ENCODE data around the gene CYP4F22.
A peak's percentile ranks its signal among the peaks of the same experiment; 100 is the strongest.
"Not testable (repeated sequence)": the region's sequence is repeated elsewhere in the genome, so short reads cannot be mapped to it uniquely, and the experiment has no call there.

The CYP4F22 gene

DNA sequence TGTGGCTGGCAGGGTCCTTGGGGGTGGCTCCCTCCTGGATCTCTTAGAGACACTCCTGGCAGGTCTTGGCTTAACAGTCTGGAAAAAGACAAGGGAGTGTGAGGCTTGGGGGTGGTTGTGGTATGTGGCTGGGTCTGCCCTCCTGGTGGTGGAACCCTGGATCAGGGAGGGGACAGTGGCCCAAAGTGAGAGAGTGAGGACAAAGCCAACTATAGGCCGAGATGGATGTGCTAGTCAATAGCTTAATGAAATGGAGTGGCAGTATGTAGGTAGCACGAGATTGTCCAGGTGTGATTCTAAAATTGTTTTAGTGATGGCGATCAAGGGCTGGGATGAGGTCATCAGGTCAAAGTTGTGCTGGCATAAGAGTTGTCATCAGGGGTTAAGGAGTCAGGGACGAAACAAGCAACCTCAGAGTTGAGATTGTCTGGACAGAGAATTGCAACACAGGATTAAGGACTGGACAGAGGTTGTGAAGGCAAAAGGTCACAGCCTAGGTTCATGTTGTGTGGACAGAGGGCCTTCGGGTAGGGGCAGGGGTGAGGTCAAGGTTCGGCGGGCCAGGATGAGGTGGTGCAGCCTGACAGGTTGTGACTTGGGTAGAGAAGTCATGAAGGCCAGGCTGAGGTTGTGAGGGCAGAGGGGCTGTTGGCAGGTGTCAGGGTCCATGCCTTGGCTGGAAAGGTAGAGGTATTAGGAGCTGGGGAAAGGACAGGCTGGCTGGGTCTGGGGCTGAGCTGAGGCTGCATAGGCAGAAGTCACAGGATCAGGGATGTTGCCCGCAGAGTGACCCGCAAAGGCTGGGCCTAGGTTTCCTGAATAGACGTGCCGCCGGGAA lies 39.4 kb upstream of the CYP4F22 start:
- no peak for DNase-seq (ENCODE audit: low read depth, low spot score)
- Histone ChIP-seq H3K4me3 (ENCODE audit: insufficient read length, low read depth) (peak overlapping the region; percentile 69), H3K27me3 (ENCODE audit: insufficient read depth, insufficient read length) (peaks cover 52% of the 10 kb centered on the region), H3K36me3 (ENCODE audit: insufficient read depth, insufficient read length, low read length) (no peaks in the 10 kb centered on the region), H3K9ac (ENCODE audit: insufficient read length, low read depth) (no peak overlapping the region), H3K9me3 (ENCODE audit: insufficient read depth, low read length) (no peaks in the 10 kb centered on the region), H3K4me1 (ENCODE audit: insufficient read depth, insufficient read length) (peaks cover 3% of the 10 kb centered on the region)
- TF ChIP-seq YY1 (IDR thresholded peaks at IDR 0.05; ENCODE audit: insufficient read depth, insufficient read length) (no peak), ZNF274 (IDR thresholded peaks at IDR 0.05; ENCODE audit: low read depth, low read length) (no peak), SUZ12 (IDR thresholded peaks at IDR 0.05; ENCODE audit: extremely low read depth, insufficient read depth, insufficient read length) (no peak)

DNA sequence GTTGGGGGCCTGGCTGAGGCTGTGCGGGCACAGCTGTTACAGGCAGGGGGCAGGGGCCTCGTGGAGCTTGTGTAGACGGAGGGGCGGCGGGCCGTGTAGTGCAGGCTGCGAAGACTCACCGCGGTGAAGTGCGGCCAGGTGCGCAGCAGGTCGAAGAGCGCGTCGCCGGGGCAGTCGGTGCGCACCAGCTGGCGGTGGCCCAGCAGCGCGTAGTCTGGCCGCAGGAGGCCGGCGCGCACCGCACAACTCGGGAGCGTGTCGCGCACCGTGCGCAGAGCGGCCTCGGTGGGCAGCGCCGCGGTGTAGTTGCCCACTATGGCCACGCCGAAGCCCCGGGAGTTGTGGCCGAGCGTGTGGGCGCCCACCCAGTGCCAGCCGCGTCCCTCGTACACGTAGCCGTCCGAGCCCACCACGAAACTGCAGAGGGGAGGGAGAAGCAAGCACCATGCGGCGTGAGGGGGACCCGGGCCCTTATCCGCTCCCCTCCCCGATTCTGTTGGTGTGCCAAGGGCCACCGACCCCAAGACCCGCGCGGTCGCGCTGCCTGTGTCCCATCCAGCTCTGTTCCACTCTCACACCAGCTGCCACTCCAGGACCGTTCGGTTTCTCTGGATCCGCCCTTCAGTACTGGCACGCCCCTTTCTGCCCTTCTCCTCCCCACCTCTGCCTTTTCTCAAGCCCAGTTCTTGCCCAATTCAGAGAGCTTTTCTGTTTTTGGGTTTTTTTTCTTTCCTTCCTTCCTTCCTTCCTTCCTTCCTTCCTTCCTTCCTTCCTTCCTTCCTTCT lies 38.6 kb upstream of the CYP4F22 start:
- Histone ChIP-seq H3K9ac (ENCODE audit: insufficient read length, low read depth) (peak overlapping the region; percentile 82), H3K4me1 (ENCODE audit: insufficient read depth, insufficient read length) (peaks cover 3% of the 10 kb centered on the region), H3K36me3 (ENCODE audit: insufficient read depth, insufficient read length, low read length) (no peaks in the 10 kb centered on the region), H3K4me3 (ENCODE audit: insufficient read length, low read depth) (peak overlapping the region; percentile 69), H3K27me3 (ENCODE audit: insufficient read depth, insufficient read length) (peaks cover 52% of the 10 kb centered on the region), H3K9me3 (ENCODE audit: insufficient read depth, low read length) (no peaks in the 10 kb centered on the region)
- no peak for DNase-seq (ENCODE audit: low read depth, low spot score)
- TF ChIP-seq YY1 (IDR thresholded peaks at IDR 0.05; ENCODE audit: insufficient read depth, insufficient read length): no peak
- TF ChIP-seq SUZ12 (IDR thresholded peaks at IDR 0.05; ENCODE audit: extremely low read depth, insufficient read depth, insufficient read length): no peak
- TF ChIP-seq ZNF274 (IDR thresholded peaks at IDR 0.05; ENCODE audit: low read depth, low read length): no peak

DNA sequence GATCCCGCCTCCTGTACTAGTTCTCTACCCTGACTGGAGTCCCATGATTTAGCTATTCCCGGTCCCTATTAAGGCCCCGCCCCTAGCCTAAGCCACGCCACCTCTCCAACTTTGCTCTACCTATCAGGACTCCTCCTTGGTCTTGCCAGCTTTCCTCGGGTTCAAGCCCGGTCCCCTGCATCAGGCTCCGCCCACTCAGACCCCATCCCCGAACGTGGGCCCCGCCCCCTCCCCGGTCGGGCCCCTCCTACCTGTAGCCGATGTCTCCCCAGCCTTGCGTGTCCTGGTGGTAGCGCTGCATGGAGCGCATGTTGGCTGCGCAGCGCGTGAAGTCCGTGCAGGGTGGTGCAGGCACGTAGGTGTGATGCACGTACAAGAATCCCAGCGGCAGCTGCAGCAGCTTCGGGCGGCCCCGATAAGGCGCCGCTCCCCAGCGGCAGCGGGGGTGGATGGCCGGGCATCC lies 36.7 kb upstream of the CYP4F22 start:
- Histone ChIP-seq H3K36me3 (ENCODE audit: insufficient read depth, insufficient read length, low read length) (no peaks in the 10 kb centered on the region), H3K4me1 (ENCODE audit: insufficient read depth, insufficient read length) (peaks cover 3% of the 10 kb centered on the region), H3K9ac (ENCODE audit: insufficient read length, low read depth) (peak overlapping the region; percentile 23), H3K27me3 (ENCODE audit: insufficient read depth, insufficient read length) (peaks cover 48% of the 10 kb centered on the region), H3K9me3 (ENCODE audit: insufficient read depth, low read length) (no peaks in the 10 kb centered on the region), H3K4me3 (ENCODE audit: insufficient read length, low read depth) (peak overlapping the region; percentile 51)
- TF ChIP-seq YY1 (IDR thresholded peaks at IDR 0.05; ENCODE audit: insufficient read depth, insufficient read length): no peak
- DNase-seq (ENCODE audit: low read depth, low spot score): no peak

DNA sequence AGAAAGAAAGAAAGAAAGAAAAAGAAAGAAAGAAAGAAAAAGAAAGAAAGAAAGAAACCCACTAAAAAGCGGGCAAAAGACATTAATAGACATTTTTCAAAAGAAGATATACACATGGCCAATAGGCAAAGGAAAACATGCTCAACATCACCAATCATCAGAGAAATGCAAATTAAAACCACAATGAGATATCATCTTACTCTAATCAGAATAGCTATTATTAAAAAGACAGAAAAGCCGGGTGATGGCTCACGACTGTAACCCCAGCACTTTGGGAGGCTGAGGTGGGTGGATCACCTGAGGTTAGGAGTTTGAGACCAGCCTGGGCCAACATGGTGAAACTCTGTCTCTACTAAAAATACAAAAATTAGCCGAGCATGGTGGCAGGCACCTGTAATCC lies 34.5 kb upstream of the CYP4F22 start:
- not testable (repeated sequence) for DNase-seq (ENCODE audit: low read depth, low spot score); H3K4me1 ChIP-seq (ENCODE audit: insufficient read depth, insufficient read length); H3K36me3 ChIP-seq (ENCODE audit: insufficient read depth, insufficient read length, low read length); H3K4me3 ChIP-seq (ENCODE audit: insufficient read length, low read depth); H3K9ac ChIP-seq (ENCODE audit: insufficient read length, low read depth); H3K9me3 ChIP-seq (ENCODE audit: insufficient read depth, low read length)
- H3K27me3 ChIP-seq (ENCODE audit: insufficient read depth, insufficient read length): peaks cover 26% of the 10 kb centered on the region

DNA sequence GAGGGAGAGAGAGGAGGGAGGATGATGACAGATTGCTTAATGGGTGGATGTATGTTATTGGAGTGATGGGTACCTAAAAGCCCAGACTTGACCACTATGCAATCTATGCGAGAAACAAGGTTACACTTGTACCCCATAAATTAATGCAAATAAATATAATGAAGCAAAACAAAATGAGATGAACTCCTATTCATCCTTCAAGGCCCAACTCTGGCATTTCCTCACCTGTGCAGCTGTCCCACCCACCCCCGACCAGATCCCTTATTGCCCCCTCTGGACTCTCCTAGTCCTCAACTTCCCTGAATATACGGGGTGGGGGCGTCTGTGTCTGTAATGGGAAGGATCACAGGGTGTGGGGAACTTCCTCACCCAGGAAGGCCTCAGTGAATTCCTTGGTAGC lies 33.2 kb upstream of the CYP4F22 start:
- TF ChIP-seq SUZ12 (IDR thresholded peaks at IDR 0.05; ENCODE audit: extremely low read depth, insufficient read depth, insufficient read length) (no peak), ZNF274 (IDR thresholded peaks at IDR 0.05; ENCODE audit: low read depth, low read length) (no peak), YY1 (IDR thresholded peaks at IDR 0.05; ENCODE audit: insufficient read depth, insufficient read length) (no peak)
- no peaks in the 10 kb centered on the region for H3K9me3 ChIP-seq (ENCODE audit: insufficient read depth, low read length)
- H3K4me3 ChIP-seq (ENCODE audit: insufficient read length, low read depth): no peak overlapping the region

DNA sequence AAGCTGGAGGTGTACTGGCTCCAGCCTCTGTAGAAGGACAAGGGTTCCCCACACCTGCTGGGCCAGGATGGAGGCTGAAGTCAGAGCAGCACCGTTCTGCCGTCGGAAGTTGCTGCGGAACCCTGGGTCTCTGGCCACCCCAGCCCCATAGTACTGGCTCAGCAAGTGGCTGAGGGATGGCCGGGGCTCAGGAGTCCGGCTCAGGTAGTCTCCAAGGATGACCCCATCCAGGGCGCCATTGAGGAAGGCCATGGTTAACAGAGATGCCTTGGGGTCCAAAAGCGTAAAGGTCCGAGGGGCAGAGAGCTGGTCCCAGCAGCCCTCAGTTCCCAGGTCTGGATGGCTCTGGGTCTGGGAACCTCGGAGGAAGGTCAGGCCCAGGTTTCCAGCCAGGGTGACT lies 32.7 kb upstream of the CYP4F22 start:
- no peak for DNase-seq (ENCODE audit: low read depth, low spot score)
- H3K9me3 ChIP-seq (ENCODE audit: insufficient read depth, low read length): no peaks in the 10 kb centered on the region
- no peak for TF ChIP-seq SUZ12 (IDR thresholded peaks at IDR 0.05; ENCODE audit: extremely low read depth, insufficient read depth, insufficient read length)
- TF ChIP-seq ZNF274 (IDR thresholded peaks at IDR 0.05; ENCODE audit: low read depth, low read length): no peak
- no peak for TF ChIP-seq YY1 (IDR thresholded peaks at IDR 0.05; ENCODE audit: insufficient read depth, insufficient read length)

More for the DNA sequence above, 33.2 kb upstream of the CYP4F22 start:
- Histone ChIP-seq H3K27me3 (ENCODE audit: insufficient read depth, insufficient read length) (peaks cover 13% of the 10 kb centered on the region), H3K4me1 (ENCODE audit: insufficient read depth, insufficient read length) (no peaks in the 10 kb centered on the region), H3K36me3 (ENCODE audit: insufficient read depth, insufficient read length, low read length) (no peaks in the 10 kb centered on the region), H3K9ac (ENCODE audit: insufficient read length, low read depth) (no peak overlapping the region)
- no peak for DNase-seq (ENCODE audit: low read depth, low spot score)

DNA sequence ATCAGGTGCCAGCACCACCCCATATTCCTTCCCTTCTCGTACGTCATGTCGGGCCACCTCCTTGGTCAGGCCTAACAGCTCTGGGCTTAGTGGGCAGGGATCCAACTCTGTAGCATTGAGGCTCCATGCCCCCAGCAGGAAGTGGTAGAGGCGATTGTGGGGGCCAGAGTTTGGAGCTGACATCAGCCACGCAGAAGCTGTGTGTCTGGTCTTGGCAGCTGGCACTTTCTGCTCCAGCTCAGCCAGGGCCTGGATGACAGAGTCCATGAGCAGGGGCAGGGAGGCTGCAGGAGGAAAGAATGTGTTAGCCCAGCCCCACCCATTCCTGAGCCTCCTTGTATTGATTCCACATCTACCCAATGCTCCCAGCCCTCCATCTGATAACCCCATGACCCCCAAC lies 32.0 kb upstream of the CYP4F22 start:
- Histone ChIP-seq H3K9ac (ENCODE audit: insufficient read length, low read depth) (no peak overlapping the region), H3K4me3 (ENCODE audit: insufficient read length, low read depth) (no peak overlapping the region), H3K9me3 (ENCODE audit: insufficient read depth, low read length) (no peaks in the 10 kb centered on the region), H3K27me3 (ENCODE audit: insufficient read depth, insufficient read length) (peaks cover 13% of the 10 kb centered on the region), H3K36me3 (ENCODE audit: insufficient read depth, insufficient read length, low read length) (no peaks in the 10 kb centered on the region), H3K4me1 (ENCODE audit: insufficient read depth, insufficient read length) (peaks cover 6% of the 10 kb centered on the region)
- TF ChIP-seq YY1 (IDR thresholded peaks at IDR 0.05; ENCODE audit: insufficient read depth, insufficient read length) (no peak), ZNF274 (IDR thresholded peaks at IDR 0.05; ENCODE audit: low read depth, low read length) (no peak), SUZ12 (IDR thresholded peaks at IDR 0.05; ENCODE audit: extremely low read depth, insufficient read depth, insufficient read length) (no peak)
- DNase-seq (ENCODE audit: low read depth, low spot score): no peak

More for the DNA sequence above, 32.7 kb upstream of the CYP4F22 start:
- no peaks in the 10 kb centered on the region for H3K36me3 ChIP-seq (ENCODE audit: insufficient read depth, insufficient read length, low read length)
- H3K4me1 ChIP-seq (ENCODE audit: insufficient read depth, insufficient read length): peaks cover 4% of the 10 kb centered on the region
- H3K27me3 ChIP-seq (ENCODE audit: insufficient read depth, insufficient read length): peaks cover 13% of the 10 kb centered on the region
- no peak overlapping the region for H3K9ac ChIP-seq (ENCODE audit: insufficient read length, low read depth)
- no peak overlapping the region for H3K4me3 ChIP-seq (ENCODE audit: insufficient read length, low read depth)

All from NT2/D1 (cell line).